GM19099 (cell line): ENCODE data around the gene UBR1.

Experiments used
- POLR2A ChIP-seq: IDR thresholded peaks from 3 replicates; pipeline ENCODE4 v1.6.1; 2011; ENCODE audit warnings: low read depth; ENCODE audit not compliant: insufficient read length; ENCODE audit errors: extremely low read depth

Gene UBR1

DNA sequence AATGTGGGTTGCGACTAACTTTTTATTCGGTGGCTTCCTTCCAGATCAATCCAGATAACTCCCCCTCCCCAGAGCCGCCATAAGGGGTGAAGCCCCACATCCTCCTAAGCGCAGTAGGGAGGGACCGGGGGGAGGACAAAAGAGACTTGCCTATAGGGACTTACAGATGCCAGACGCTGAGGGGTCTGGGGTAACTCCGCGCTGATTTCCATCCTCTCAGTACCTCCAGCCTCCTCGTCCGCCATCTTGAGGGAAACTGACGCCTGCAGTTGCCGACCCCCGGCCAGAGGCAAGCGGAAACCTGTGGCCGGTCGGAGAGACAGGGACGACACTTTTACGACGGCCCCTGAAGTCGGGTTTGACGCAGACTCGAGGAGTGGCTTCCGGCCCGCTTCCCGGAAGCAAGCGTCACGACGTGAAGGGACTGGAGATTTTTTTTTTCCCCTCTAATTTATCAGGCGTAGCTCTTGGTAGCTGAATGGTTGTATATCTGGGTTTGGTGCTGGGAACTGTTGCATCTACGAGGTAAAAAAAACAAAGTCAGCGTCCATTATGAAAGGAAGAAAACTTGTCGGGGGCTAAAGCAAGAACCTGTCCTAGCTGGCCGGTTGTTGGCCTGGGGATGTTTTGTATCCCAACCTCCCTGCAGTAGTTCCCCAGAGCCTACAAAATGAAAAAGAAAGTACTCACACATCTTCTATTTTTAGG is at the start of gene UBR1:
Gene UBR1, minus strand, starts transcription at position 261 of the 708 bp plus-strand sequence. Its CDS starts 16 bp downstream, at position 245.
- peak; percentile 77 for TF ChIP-seq POLR2A

DNA sequence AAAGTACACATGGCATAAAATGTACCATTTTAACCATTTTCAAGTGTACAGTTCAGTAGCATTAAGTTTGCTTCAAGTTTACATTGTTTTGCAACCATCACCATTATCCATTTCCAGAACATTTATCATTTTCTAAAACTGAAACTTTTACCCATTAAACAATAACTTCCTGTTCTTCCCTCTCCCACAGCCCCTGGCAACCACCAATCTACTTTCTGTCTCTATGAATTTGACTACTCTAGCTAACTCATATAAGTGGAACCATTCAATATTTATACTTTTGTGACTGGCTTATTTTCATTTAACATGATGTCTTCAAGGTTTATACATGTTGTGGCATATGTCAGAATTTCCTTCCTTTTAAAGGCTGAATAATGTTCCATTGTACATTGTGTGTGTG is 47.4 kb upstream of the UBR1 start:
- TF ChIP-seq POLR2A: no peak

DNA sequence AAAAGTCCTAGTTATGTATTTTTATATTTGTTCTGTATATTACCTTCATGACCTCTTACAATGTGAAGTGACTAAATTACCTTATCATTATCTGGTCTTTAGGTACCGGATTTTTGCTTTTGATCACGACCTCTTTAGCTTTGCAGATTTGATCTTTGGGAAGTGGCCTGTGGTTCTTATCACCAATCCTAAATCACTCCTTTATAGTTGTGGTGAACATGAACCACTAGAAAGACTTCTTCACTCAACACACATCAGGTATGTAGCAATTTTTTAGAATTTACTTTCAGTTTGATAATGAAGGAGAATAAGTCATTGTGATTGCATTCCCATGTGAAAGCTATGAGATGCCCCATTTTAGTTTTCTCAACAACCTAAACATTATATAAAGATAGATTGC is 45.9 kb upstream of the UBR1 start:
- no peak for TF ChIP-seq POLR2A

DNA sequence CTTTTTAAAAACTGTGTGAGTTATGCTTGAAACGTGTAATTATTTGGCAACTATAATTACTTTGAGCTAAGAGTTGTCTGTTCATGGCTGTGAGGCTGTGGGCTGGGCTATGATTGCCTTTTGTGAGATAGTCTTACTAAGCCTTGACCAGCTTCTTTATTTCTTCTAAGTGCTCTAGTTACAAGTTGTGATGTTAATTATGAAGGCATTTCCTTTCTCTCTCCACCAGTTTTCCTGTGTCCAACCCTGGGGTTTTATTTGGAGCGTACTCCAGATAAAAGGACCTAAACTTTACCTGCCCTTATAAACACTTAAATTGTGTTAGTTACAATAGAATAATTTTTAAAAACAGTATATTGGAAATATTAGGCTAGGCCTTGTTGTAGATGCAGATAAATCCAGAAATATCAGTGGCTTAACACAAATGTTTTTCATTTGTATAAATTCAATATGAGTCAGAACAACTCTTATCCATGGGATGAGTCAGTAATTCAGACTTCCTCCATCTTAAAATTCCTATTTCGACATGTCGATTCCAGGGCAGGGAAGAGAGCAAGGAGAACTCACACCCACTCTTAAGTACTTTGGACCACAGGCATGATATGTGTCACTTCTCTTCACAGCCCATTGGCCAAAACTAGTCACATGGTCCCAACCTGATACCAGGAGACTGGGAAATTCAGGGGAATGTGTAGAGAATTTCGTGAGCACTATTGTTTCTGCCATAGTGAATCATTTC is 44.5 kb upstream of the UBR1 start:
- no peak for TF ChIP-seq POLR2A

DNA sequence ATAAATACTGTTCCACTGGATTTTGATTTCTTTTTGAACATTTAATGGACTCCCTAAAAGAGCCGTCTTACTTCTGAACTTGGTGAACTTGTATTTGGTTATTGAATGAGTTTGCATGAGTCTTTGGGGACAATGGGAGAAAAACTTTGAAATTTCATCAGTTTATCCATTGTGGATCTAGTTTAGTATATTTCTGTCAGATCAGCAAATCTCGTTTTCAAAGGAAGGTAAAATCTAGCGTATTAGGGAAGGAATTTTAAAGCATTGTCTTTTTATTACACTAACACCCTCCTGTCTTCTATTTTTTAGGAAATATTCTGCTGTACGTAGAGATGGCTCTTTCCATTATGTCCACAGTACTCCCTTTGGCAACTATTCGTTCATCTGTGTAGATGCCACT is 40.3 kb upstream of the UBR1 start:
- no peak for TF ChIP-seq POLR2A

DNA sequence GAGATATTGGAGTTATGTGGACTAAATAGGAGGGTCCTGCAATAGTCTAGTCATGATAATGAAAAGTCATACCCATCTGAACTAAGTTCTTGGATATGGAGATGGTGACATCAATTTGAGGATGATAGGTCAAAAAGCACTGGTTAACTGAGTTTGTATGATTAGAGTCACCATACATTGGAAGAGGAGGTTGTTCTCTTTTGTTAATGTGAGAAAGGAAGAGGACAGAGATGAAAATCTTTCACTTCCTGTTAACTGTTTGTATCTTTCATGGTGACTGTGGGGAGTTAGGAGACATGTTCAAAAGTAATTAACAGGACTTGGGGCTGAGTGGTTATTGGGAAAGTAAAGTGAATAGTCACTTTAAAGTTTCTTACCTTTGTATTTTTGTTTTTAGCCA is 38.7 kb upstream of the UBR1 start:
- no peak for TF ChIP-seq POLR2A

DNA sequence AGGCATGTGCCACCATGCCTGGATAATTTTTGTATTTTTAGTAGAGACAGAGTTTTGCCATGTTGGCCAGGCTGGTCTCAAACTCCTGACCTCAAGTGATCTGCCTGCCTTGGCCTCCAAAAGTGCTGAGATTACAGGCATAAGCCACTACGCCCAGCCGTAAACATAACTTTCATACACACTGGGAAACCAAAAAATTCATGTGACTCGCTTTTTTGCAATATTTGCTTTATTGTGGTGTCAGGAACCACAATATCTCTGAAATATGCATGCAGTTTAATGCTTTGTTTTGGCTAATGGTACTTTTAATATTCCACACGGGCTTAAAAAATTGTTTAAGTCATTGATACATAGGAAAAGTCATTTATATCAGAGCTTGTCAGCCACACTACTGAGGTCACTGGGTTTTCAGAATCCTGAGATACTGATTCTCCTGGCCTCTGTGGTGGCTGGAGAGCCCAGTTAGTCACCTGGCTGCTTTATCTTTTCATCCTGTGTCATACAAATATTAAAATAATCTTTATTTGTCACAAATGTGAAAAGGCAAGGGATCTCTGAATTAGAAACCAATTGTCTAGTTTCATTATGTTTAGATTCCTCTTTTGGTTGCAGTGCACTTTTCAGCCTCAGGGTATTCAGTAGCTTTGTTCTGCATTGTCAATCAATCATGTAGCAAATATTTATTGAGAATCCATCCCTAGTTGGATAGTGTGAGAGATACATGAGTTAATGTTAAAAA is 37.5 kb upstream of the UBR1 start:
- TF ChIP-seq POLR2A: no peak

DNA sequence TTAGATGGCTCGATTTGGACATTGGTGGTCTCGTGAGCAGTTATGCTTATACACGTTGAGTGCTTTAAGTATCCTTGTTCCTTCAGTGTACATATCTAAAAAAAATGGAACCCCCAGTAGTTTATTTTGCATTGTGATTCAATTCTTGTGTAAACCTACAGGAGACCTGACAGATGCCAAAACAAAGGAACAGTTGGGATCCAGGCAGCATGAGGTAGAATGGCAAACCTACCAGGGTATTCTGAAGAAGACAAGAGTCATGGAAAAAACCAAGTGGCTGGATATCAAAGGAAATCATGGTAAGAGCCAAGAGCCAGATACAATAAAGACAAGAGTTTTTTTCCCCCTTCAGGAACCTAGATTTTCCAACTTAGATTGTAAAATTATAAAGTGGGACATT is 29.5 kb upstream of the UBR1 start:
- TF ChIP-seq POLR2A: no peak

DNA sequence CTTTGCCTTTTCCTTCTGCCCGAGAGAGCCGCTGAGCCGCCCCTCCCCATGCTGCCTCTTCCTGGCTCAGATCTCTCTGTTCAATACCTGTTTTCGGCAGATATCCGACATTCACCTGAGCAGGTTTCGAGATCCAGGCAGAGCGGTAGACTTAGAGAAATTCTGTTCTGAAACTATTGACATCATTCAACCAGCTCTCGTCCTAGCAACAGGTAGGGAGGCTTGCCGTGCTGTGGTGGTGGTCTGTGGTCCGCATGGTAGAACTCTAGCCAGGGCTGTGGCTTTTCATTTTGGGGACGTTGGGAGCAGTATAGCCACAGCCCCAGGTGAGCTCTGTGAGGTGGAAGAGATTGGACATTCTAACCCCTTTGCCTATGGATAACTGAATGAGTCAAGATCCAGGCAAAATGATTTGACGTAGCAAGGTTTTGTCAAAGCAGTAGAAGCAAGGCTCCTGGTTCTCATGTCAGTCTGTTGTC is 28.4 kb upstream of the UBR1 start:
- no peak for TF ChIP-seq POLR2A

DNA sequence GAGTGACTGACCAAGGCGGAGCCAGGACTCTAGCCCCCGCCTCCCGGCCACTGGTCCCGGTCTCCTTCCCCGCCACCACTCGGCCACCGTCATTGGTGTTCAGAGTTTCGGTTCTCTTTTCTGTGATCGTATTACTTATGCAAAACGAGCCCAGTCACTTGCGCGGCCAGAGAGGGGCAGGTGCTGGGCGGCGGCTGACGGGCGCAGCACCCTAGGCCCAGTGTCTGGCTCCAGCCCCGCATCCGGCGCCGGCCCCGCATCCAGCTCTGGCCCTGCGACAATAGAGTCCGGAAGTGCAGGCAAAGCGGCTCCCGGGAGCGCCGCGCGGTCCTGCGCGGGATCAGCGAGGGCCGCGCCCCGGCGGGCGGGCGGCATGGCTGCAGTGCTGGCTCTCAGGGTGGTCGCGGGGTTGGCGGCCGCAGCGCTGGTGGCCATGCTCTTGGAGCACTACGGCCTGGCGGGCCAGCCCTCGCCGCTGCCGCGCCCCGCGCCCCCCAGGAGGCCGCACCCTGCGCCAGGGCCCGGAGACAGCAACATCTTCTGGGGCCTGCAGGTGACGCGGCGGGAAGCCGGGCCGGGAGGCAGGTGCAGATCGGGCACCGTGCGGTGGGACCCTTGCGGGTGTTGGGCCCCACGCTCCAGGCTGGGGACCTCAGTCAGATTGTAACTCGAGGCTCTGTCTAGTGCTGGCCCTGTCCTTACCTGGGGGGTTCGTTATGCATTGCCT is 27.8 kb upstream of the UBR1 start, which contains the start of gene TMEM62:
Gene TMEM62, plus strand, starts transcription at position 157 of the 727 bp plus-strand sequence. Its CDS starts 217 bp downstream, at position 374.
- peak; percentile 98 for TF ChIP-seq POLR2A

DNA sequence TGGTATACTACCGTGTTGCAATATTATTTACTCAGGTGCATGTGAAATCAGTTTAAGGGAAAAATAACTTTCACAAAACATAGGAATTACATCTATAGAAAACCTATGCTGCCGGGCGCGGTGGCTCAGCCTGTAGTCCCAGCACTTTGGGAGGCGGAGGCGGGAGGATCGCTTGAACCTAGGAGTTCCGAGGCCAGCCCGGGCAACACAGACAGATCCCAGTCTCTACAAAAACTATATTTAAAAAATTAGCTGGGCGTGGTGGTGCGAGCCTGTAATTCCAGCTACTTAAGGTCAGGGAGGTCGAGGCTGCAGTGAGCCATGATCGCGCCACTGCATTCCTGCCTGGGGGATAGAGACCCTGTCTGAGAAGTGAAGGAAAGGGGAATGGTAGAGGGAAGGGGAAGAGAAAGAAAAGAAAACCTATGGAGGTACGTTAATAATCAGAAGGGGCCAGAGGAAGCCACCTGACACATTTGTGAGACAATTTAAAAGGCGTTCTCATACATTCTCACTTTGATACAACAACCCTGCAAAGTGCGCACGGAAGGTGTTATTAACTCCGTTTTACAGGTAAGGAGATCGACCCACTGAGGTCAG is 27.1 kb upstream of the UBR1 start:
- TF ChIP-seq POLR2A: no peak

DNA sequence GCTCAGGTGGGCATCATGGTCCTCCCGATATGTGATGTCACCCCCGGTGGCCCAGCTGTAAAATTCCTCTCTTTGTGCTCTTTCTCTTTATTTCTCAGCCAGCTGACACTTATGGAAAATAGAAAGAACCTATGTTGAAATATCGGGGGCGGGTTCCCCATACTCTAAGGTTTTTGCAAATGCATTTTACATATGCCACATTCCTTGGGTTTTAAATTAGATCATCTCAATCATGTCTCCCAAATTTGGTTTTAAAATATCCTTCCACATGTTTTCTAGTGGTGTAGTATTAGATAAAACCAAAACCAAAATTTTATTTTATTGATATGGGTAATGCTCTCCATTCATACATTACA is 23.1 kb upstream of the UBR1 start:
- no peak for TF ChIP-seq POLR2A

DNA sequence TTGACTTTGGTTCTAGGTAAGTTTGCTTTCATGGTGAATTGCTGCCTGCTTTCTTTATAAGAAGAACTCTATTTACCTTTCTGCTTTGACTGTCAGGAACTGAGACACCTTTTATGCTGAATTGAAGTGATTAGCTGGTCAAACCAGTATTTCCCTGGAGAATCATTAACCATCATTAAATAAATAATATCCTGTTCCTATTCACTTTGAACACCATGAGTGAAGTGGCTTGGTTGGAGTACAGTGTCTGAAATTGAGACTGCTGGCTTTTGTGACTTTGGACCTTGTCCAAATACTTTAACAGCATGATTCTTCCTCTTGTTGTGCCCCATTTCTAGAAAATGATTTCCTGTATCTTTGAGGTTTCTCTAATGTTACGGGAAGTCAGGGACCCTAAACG is 21.9 kb upstream of the UBR1 start:
- TF ChIP-seq POLR2A: no peak

DNA sequence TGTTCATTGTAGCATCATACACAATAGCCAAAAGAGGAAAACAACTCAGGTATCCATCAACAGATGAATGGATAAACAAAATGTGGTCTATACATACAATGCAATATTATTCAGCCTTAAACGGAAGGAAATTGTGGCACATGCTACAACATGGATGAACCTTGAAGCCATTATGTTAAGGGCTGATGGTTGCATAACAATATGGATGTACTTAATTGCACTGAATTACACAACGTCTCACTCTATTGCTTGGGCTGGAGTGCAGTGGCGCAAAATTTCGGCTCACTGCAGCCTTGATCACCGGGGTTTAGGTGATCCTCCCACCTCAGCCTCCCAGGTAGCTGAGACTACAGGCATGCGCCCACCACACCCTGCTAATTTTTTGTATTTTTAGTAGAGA is 20.5 kb upstream of the UBR1 start:
- no peak for TF ChIP-seq POLR2A
